ENCODE measurements around the gene DISP3.
"Not testable (repeated sequence)": the region's sequence is repeated elsewhere in the genome, so short reads cannot be mapped to it uniquely, and the experiment has no call there.

Gene DISP3

GRCh38 chr1:11571906-11572616 lies 93.1 kb downstream of the DISP3 start:
- H3K9me3 ChIP-seq (ENCODE audit: insufficient read depth, low read length): no peaks in the 10 kb centered on the region
- H3K27me3 ChIP-seq (ENCODE audit: insufficient read depth, insufficient read length): no peaks in the 10 kb centered on the region
- H3K9ac ChIP-seq (ENCODE audit: insufficient read length, low read depth): no peak overlapping the region
- no peak for TF ChIP-seq SUZ12 (IDR thresholded peaks at IDR 0.05; ENCODE audit: extremely low read depth, insufficient read depth, insufficient read length)
- no peak for TF ChIP-seq ZNF274 (IDR thresholded peaks at IDR 0.05; ENCODE audit: low read depth, low read length)
- no peak for TF ChIP-seq YY1 (IDR thresholded peaks at IDR 0.05; ENCODE audit: insufficient read depth, insufficient read length)
- H3K4me3 ChIP-seq (ENCODE audit: insufficient read length, low read depth): no peak overlapping the region
- DNase-seq (ENCODE audit: low read depth, low spot score): no peak
- H3K36me3 ChIP-seq (ENCODE audit: insufficient read depth, insufficient read length, low read length): no peaks in the 10 kb centered on the region
- H3K4me1 ChIP-seq (ENCODE audit: insufficient read depth, insufficient read length): peaks cover 8% of the 10 kb centered on the region

GRCh38 chr1:11573116-11573692 lies 94.2 kb downstream of the DISP3 start:
- no peak for TF ChIP-seq YY1 (IDR thresholded peaks at IDR 0.05; ENCODE audit: insufficient read depth, insufficient read length)
- TF ChIP-seq ZNF274 (IDR thresholded peaks at IDR 0.05; ENCODE audit: low read depth, low read length): no peak
- no peak for TF ChIP-seq SUZ12 (IDR thresholded peaks at IDR 0.05; ENCODE audit: extremely low read depth, insufficient read depth, insufficient read length)
- H3K36me3 ChIP-seq (ENCODE audit: insufficient read depth, insufficient read length, low read length): no peaks in the 10 kb centered on the region
- H3K9me3 ChIP-seq (ENCODE audit: insufficient read depth, low read length): no peaks in the 10 kb centered on the region

GRCh38 chr1:11575553-11575952 lies 96.6 kb downstream of the DISP3 start:
- H3K9me3 ChIP-seq (ENCODE audit: insufficient read depth, low read length): no peaks in the 10 kb centered on the region
- DNase-seq (ENCODE audit: low read depth, low spot score): no peak
- TF ChIP-seq ZNF274 (IDR thresholded peaks at IDR 0.05; ENCODE audit: low read depth, low read length) (no peak), YY1 (IDR thresholded peaks at IDR 0.05; ENCODE audit: insufficient read depth, insufficient read length) (no peak), SUZ12 (IDR thresholded peaks at IDR 0.05; ENCODE audit: extremely low read depth, insufficient read depth, insufficient read length) (no peak)
- no peak overlapping the region for H3K9ac ChIP-seq (ENCODE audit: insufficient read length, low read depth)
- H3K27me3 ChIP-seq (ENCODE audit: insufficient read depth, insufficient read length): no peaks in the 10 kb centered on the region
- H3K36me3 ChIP-seq (ENCODE audit: insufficient read depth, insufficient read length, low read length): no peaks in the 10 kb centered on the region
- no peak overlapping the region for H3K4me3 ChIP-seq (ENCODE audit: insufficient read length, low read depth)
- H3K4me1 ChIP-seq (ENCODE audit: insufficient read depth, insufficient read length): peaks cover 4% of the 10 kb centered on the region

More at GRCh38 chr1:11573116-11573692, 94.2 kb downstream of the DISP3 start:
- no peaks in the 10 kb centered on the region for H3K27me3 ChIP-seq (ENCODE audit: insufficient read depth, insufficient read length)
- H3K4me1 ChIP-seq (ENCODE audit: insufficient read depth, insufficient read length): peaks cover 8% of the 10 kb centered on the region
- DNase-seq (ENCODE audit: low read depth, low spot score): no peak
- no peak overlapping the region for H3K4me3 ChIP-seq (ENCODE audit: insufficient read length, low read depth)
- no peak overlapping the region for H3K9ac ChIP-seq (ENCODE audit: insufficient read length, low read depth)

DNA sequence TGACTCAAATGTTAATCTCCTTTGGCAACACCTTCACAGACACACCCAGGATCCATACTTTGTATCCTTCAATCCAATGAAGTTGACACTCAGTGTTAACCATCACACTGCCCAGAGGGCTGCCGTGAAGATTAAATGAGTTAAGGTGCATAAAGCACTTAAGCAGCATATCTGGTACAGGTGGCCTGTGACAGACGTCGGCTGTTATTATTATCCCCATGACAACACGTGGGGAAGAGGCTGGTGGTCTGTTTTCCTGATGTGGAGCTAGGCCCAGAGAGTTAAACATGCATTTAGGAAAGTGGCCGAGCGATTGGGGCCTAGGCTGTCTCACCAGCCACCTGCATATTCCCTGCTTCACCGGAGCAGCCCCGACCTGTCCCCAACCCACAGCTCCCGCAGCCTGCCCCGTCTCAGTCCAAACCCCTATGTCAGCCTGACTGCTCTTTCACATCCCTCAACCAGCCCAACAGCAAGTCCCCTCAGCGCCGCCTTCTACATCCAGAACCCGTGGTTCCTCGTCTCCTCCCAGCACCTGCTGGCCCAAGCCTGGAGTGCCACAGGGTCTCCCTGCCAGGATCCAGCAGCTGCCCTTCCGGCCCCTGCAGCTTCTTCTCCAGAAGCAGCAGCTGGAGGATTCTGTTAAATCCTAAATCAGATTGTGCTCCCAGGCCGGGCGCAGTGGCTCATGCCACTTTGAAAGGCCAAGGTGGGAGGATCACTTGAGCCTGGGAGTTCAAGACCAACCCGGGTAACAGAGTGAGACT lies 97.3 kb downstream of the DISP3 start:
- Histone ChIP-seq H3K9me3 (ENCODE audit: insufficient read depth, low read length) (no peaks in the 10 kb centered on the region), H3K4me3 (ENCODE audit: insufficient read length, low read depth) (no peak overlapping the region), H3K9ac (ENCODE audit: insufficient read length, low read depth) (no peak overlapping the region), H3K27me3 (ENCODE audit: insufficient read depth, insufficient read length) (no peaks in the 10 kb centered on the region), H3K36me3 (ENCODE audit: insufficient read depth, insufficient read length, low read length) (no peaks in the 10 kb centered on the region), H3K4me1 (ENCODE audit: insufficient read depth, insufficient read length) (no peaks in the 10 kb centered on the region)
- TF ChIP-seq SUZ12 (IDR thresholded peaks at IDR 0.05; ENCODE audit: extremely low read depth, insufficient read depth, insufficient read length) (no peak), ZNF274 (IDR thresholded peaks at IDR 0.05; ENCODE audit: low read depth, low read length) (no peak), YY1 (IDR thresholded peaks at IDR 0.05; ENCODE audit: insufficient read depth, insufficient read length) (no peak)
- no peak for DNase-seq (ENCODE audit: low read depth, low spot score)

DNA sequence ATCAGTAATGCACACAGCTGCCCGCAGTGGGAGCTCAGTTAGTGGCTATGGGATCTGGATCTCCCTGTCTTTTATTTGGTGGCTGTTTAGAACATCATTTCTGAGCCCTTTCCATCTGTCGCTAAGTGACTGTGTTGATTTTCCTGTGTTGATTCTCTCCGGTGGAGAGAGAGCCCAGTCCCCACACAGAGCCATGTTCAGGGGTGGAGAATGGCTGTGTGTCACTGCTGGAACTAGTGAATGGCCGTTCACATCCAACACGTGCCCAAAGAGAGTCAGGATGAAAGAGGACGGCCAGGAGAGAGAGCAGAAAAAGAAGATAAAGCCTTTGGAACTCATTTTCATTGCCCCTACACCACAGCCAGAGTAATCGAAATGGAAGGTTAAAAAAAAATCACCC lies 99.0 kb downstream of the DISP3 start:
- DNase-seq (ENCODE audit: low read depth, low spot score): no peak
- Histone ChIP-seq H3K9me3 (ENCODE audit: insufficient read depth, low read length) (no peaks in the 10 kb centered on the region), H3K27me3 (ENCODE audit: insufficient read depth, insufficient read length) (no peaks in the 10 kb centered on the region), H3K4me1 (ENCODE audit: insufficient read depth, insufficient read length) (no peaks in the 10 kb centered on the region), H3K4me3 (ENCODE audit: insufficient read length, low read depth) (no peak overlapping the region), H3K36me3 (ENCODE audit: insufficient read depth, insufficient read length, low read length) (no peaks in the 10 kb centered on the region), H3K9ac (ENCODE audit: insufficient read length, low read depth) (no peak overlapping the region)
- TF ChIP-seq ZNF274 (IDR thresholded peaks at IDR 0.05; ENCODE audit: low read depth, low read length): no peak
- no peak for TF ChIP-seq YY1 (IDR thresholded peaks at IDR 0.05; ENCODE audit: insufficient read depth, insufficient read length)
- no peak for TF ChIP-seq SUZ12 (IDR thresholded peaks at IDR 0.05; ENCODE audit: extremely low read depth, insufficient read depth, insufficient read length)

GRCh38 chr1:11579506-11579905 lies 100.6 kb downstream of the DISP3 start:
- H3K27me3 ChIP-seq (ENCODE audit: insufficient read depth, insufficient read length): no peaks in the 10 kb centered on the region
- no peak overlapping the region for H3K9ac ChIP-seq (ENCODE audit: insufficient read length, low read depth)
- no peaks in the 10 kb centered on the region for H3K4me1 ChIP-seq (ENCODE audit: insufficient read depth, insufficient read length)
- TF ChIP-seq SUZ12 (IDR thresholded peaks at IDR 0.05; ENCODE audit: extremely low read depth, insufficient read depth, insufficient read length) (no peak), YY1 (IDR thresholded peaks at IDR 0.05; ENCODE audit: insufficient read depth, insufficient read length) (no peak), ZNF274 (IDR thresholded peaks at IDR 0.05; ENCODE audit: low read depth, low read length) (no peak)
- no peak overlapping the region for H3K4me3 ChIP-seq (ENCODE audit: insufficient read length, low read depth)
- no peak for DNase-seq (ENCODE audit: low read depth, low spot score)
- H3K36me3 ChIP-seq (ENCODE audit: insufficient read depth, insufficient read length, low read length): no peaks in the 10 kb centered on the region
- no peaks in the 10 kb centered on the region for H3K9me3 ChIP-seq (ENCODE audit: insufficient read depth, low read length)

DNA sequence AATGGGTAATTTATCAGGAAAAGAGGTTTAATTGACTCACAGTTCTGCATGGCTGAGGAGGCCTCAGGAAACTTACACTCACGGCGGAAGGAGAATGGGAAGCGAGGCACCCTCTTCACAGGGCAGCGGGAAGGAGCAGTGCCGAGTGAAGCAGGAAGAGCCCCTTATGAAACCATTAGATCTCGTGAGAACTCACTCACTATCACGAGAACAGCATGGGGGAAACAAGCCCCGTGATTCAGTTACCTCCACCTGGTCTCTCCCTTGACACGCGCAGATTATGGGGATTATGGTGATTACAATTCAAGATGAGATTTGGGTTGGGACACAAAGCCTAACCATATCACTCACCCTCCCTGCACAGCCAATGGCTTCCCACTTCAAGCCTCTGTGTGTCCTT lies 101.1 kb downstream of the DISP3 start:
- H3K9me3 ChIP-seq (ENCODE audit: insufficient read depth, low read length); H3K4me3 ChIP-seq (ENCODE audit: insufficient read length, low read depth); H3K9ac ChIP-seq (ENCODE audit: insufficient read length, low read depth); H3K36me3 ChIP-seq (ENCODE audit: insufficient read depth, insufficient read length, low read length); H3K4me1 ChIP-seq (ENCODE audit: insufficient read depth, insufficient read length); H3K27me3 ChIP-seq (ENCODE audit: insufficient read depth, insufficient read length); DNase-seq (ENCODE audit: low read depth, low spot score): not testable (repeated sequence)

Measured in NT2/D1 (cell line).